HG02973 (cell line): ENCODE results near the gene DBNL.

Experiments used
- ATAC-seq: cut with Tn5 transposase; IDR thresholded peaks from one replicate; pipeline ENCODE4 v1.9.1; 2021; ENCODE audit warnings: moderate library complexity; ENCODE audit not compliant: unreplicated experiment

DBNL gene

DNA sequence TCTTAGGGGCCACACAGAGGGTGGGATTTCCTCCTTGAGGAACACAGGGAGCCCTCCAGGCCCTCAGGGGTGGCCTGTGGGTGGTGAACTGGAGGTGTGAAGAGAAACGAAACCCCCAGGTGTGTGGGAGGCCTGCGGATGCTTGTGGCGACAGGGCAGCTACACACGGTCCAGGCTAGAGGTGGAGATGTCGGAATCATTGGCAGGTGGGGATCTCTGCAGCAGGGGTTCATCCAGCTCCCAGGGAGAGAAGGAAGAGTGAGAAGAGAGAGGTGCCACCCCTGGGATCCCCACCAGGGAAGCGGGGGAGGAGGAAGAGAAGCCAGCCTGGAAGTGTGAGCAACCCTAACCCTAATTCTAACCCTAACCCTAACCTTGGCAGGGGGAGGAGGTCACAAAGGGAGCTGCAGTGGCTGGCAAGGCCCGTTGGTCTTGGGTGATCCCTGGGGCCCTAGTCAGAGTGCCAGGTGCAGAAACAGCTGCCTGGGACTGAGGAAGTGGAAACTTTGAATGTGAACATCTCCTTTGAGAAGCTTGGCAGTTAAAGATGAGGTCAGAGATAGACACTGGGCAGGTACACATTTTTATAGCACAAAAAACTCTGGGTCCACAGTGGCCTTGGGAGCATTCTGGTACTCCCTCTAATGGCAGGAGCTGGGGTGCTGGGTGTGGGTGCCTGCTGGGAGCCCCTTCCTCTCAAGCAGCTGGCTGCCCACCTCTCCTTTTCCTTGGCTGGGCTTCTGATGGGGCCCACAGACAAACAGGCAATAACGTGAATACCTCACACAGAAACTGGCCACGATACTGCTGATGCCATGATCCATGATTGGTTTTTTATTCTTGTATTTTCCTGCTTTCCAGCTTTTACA is 52.8 kb downstream of the DBNL start:
- ATAC-seq, result no peak

DNA sequence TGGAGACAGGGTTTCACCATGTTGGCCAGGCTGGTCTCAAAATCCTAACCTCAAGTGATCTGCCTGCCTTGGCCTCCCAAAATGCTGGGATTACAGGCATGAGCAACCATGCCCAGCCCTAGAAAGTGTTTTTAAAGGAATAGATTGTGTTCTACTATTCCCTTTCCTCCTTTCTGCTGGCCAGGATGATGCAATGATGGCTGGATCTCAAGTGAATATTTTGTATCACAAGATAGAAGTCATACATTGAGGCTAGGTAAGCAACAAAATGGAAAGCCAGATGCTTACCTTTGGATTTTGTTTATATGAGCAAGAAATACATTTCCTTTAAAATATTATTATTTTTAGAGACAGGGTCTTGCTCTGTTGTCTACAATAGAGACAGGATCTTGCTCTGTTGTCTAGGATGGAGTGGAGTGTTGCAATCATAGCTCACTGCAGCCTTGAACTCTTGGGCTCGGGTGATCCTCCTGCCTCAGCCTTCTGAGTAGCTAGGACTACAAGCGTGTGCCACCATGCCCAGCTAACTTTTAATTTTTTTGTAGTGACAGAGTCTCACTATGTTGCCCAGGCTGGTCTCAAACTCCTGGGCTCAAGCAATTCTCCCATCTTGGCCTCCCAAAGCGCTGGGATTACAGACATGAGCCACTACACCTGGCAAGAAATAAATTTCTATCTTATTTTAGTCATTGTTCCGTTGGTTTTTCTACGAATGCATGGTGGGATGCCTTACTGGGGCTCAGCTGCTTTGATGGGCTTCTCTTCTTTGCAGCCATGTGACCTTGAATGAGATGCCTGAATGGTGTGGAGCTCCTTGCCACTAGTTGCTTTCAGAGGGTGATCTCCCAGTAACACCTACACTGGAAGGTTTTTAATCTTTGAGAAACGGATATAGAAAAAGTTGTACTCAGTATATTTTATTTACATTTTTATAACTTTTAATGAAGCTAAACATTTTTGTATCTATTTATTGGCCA is 53.9 kb downstream of the DBNL start:
- no peak for ATAC-seq

DNA sequence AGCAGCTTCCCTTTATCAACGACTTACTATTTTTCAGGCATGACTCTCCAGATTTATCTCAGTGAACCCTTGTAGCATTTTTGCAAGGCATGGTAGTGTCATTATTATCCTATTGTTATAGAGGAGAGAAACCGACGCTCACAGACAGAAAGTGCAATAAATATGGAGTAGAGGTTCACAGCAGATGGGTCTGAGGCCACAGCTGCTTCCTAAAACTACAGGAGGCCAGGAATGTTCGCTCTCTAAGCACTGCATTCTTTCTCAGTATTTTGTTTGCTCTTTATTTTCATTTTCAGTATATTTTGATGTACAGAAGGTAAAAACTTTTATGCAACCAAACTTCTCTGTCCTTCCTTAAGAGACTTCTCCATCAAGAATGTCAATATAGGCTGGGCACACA is 55.2 kb downstream of the DBNL start:
- ATAC-seq, result no peak

GRCh38 chr7:44100458-44101302 is 56.2 kb downstream of the DBNL start:
- ATAC-seq, result no peak

GRCh38 chr7:44101303-44101965 is 56.9 kb downstream of the DBNL start:
- no peak for ATAC-seq

DNA sequence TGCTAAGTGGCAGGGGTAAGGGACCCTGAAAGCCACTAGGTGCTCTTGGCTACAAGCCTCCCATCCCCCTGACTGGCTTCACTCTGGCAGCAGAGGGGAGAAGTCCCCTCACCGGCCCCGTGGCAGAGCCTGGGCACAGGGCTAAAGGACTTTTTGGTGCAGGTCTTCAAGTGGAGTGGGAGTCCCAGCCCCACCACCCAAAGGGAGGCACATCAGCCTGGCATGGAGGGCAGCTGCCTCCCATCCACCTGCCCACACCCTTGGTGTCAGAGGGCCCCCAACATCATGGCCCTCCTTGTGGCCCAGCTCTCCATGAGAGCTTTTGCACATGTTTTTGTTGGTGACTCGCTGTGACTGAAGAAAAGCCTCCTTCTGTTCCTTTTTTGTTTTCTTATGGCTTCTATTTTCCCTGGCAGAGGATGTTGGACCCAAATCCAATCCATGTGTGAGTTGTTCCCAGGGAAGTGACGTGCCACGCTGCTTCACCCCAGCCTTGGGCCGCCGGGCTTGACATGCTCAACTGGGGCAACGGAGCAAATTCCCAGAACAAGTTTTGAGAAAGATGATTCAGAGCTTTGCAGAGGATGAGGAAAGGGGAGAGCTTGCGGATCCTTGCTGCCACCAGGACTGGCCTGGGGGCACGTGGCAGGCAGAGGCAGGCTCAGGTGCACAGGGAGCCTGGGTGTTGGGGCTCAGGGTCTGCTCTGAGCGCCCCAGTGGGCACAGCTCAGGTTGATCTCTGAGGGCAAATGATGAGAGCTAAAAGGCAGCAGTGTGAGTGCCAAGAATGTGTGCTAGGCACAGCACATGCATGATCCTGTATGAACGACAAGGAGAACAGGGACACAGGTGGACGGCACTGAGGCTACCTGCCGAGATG is 57.7 kb downstream of the DBNL start:
- ATAC-seq, result no peak

- ATAC-seq, result no peak
These were observed 58.5 kb downstream of the DBNL start for GRCh38 chr7:44102846-44103565.

- ATAC-seq, result no peak
These were observed 59.0 kb downstream of the DBNL start for GRCh38 chr7:44103566-44103922.

- ATAC-seq, result no peak
These were observed 59.7 kb downstream of the DBNL start, which contains the start of gene AEBP1 for GRCh38 chr7:44103923-44104859. TSS of gene AEBP1 (plus strand) at chr7:44104345. CDS start at chr7:44104666, 321 bp downstream.

DNA sequence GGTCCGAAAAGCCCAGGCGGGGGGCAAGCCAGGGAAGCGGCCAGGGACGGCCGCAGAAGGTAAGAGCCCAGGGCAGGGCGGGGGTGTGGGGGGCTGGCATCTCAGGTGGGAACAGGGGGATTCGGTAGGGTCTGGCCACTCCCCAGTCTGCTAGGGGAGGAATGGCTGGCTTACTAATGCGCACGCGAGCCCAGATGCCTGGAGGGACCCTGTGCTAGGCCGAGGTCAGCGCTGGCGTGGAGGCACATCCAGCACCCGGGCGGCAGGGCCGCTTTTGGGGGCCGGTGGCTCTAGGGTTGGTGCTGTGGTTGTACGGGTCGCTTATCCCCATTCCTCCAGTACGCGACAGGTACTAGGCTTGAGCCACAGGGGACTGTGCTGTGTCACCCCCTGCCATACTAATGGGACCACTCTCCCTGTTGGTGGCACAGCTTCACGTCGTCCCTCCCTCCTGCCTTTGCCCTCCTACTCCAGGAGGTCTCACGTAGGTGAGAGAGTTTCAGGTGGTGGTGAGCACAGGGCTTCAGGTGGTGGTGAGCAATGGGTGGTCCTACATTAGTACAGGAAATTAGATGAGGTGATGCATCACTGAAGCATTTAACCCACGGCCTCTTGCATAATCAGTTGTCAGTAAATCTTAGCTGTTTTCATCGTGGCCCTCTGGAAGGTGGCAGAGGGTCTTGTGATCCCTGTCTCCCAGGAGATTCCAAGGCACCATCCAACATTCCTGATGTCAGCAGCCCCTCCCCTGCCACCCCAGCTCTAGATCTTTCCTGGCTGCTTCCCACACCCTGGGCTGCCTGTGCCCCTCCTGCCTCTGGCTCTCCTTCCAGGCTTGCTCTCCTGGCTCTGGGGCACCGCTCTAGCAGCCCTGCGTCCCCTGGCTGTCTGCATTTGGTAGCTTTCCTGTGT is 60.6 kb downstream of the DBNL start:
- no peak for ATAC-seq

DNA sequence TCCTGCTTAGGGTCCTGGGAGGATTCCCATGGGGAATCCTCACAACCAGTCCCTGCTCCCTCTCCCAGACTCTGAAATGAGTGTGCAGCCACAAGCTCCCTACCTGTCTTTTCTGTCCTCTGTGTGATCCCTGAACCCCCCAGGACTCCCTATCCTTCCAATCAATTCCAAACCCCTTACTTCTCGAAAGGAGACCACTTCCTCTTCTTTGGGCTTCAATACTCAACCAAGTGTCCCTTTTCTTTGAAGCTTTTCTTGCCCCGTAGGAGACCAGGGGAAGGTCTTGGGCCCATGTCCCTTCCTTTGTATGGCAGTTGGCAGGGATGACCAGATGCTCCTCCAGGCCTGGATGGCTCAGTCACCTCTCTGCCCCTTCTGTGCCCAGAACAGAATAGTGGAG is 61.3 kb downstream of the DBNL start:
- ATAC-seq, result no peak

DNA sequence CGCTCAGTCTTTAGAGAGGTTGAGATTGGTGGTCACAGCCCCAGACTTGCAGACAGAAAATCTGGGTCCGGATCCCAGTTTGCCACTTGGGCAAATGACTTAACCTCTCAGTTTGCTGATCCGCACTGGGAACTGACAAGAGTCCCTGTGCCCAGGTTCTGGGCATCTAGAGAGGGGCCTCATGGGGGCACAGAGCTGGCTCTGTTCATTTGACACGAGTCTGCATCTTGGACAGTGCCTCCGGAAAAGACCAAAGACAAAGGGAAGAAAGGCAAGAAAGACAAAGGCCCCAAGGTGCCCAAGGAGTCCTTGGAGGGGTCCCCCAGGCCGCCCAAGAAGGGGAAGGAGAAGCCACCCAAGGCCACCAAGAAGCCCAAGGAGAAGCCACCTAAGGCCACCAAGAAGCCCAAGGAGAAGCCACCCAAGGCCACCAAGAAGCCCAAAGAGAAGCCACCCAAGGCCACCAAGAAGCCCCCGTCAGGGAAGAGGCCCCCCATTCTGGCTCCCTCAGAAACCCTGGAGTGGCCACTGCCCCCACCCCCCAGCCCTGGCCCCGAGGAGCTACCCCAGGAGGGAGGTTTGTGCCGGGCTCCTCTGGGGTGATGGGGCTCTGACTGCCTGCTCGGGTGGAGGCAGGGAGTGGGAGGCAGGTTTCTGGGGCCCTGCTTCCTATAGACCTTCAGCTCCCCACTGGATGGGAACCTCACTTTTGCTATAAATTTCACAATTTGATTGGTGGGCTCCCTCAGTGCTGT is 62.0 kb downstream of the DBNL start:
- no peak for ATAC-seq

- ATAC-seq, result no peak
These were observed 62.8 kb downstream of the DBNL start for GRCh38 chr7:44107116-44107960.

GRCh38 chr7:44107961-44108767 is 63.7 kb downstream of the DBNL start:
- no peak for ATAC-seq
